NCI-H2029 treated with DMSO at 0.1 percent for 48 hours (cell line): ENCODE data around the gene TEX38.
A peak's percentile ranks its signal among the peaks of the same experiment; 100 is the strongest.
"Not testable (repeated sequence)": the region's sequence is repeated elsewhere in the genome, so short reads cannot be mapped to it uniquely, and the experiment has no call there.

Experiments used
- DNase-seq: peaks from one replicate; lab custom pipeline; 2025; lab: John Stamatoyannopoulos, UW

Gene TEX38

GRCh38 chr1:46687921-46688509, 16.4 kb downstream of the TEX38 start:
- no peak for DNase-seq

GRCh38 chr1:46689356-46689755, 17.7 kb downstream of the TEX38 start:
- DNase-seq, result no peak

- no peak for DNase-seq
Observed at GRCh38 chr1:46689897-46690296, 18.2 kb downstream of the TEX38 start.

- no peak for DNase-seq
Observed at GRCh38 chr1:46690931-46691421, 19.3 kb downstream of the TEX38 start.

- DNase-seq, result no peak
Observed at GRCh38 chr1:46691997-46692790, 20.5 kb downstream of the TEX38 start.

- DNase-seq, result no peak
Observed at GRCh38 chr1:46692811-46693770, 21.4 kb downstream of the TEX38 start.

GRCh38 chr1:46694676-46695075, 23.0 kb downstream of the TEX38 start:
- DNase-seq, result not testable (repeated sequence)

- no peak for DNase-seq
Observed at GRCh38 chr1:46697053-46697452, 25.4 kb downstream of the TEX38 start.

- DNase-seq, result no peak
Observed at GRCh38 chr1:46699666-46700065, 28.0 kb downstream of the TEX38 start.

GRCh38 chr1:46703927-46704641, 32.4 kb downstream of the TEX38 start:
- no peak for DNase-seq

GRCh38 chr1:46705408-46705807, 33.8 kb downstream of the TEX38 start:
- no peak for DNase-seq

- DNase-seq, result no peak
Observed at GRCh38 chr1:46708121-46708520, 36.5 kb downstream of the TEX38 start.

GRCh38 chr1:46714976-46715375, 43.3 kb downstream of the TEX38 start:
- DNase-seq, result no peak

- no peak for DNase-seq
Observed at GRCh38 chr1:46717654-46718053, 46.0 kb downstream of the TEX38 start.

- DNase-seq, result no peak
Observed at GRCh38 chr1:46718340-46718726, 46.7 kb downstream of the TEX38 start.

- peak; percentile 94 for DNase-seq
Observed at GRCh38 chr1:46718727-46719622, 47.3 kb downstream of the TEX38 start, which contains the start of gene EFCAB14. Gene EFCAB14, minus strand, starts transcription at chr1:46719114. Its CDS starts 1,027 bp downstream, at chr1:46718087.

GRCh38 chr1:46719689-46720088, 48.0 kb downstream of the TEX38 start:
- peak; percentile 83 for DNase-seq

- DNase-seq, result not testable (repeated sequence)
Observed at GRCh38 chr1:46720319-46720718, 48.7 kb downstream of the TEX38 start.

GRCh38 chr1:46721204-46721603, 49.5 kb downstream of the TEX38 start:
- no peak for DNase-seq

GRCh38 chr1:46721686-46722205, 50.1 kb downstream of the TEX38 start:
- no peak for DNase-seq
